Posterior vena cava (tissue), 2 donors: ENCODE data around the gene ABCC5. TPM values are rescaled to one million over a fixed set of nuclear protein-coding genes. Genes with fewer than 3 reads are reported as not detected.
A peak's percentile ranks its signal among the peaks of the same experiment; 100 is the strongest.
"Not testable (repeated sequence)": the region's sequence is repeated elsewhere in the genome, so short reads cannot be mapped to it uniquely, and the experiment has no call there.

ENCODE experiments used
- DNase-seq: peaks from one replicate; pipeline ENCODE4 v3.0.0-alpha.2; 2020; ENCODE audit warnings: low spot score
- intact Hi-C, 2 donors: fragments of 100-400 bp; cut with DNase I; formaldehyde crosslinking; loops; one replicate each; pipeline versions ENCODE4 v1.14.1 to v1.14.2; 2022 to 2023
- total RNA-seq, 2 donors: library from RNA; stranded (reverse); fragmentation: NEBNext Ultra II Directional; extraction: Animal tissue kit (Norgen Biotek cat#: 25700); gene quantifications; one replicate each; pipeline ENCODE4 v1.2.1, GENCODE V29; 2021
- donor health status: DM: yes; HTN: yes; CAD: no.
- donor health status: DM: yes; HTN: yes; CAD: no.

The ABCC5 gene
- total RNA-seq, 2 donors from 2014 or later: 17.5 to 20.0 TPM

DNA sequence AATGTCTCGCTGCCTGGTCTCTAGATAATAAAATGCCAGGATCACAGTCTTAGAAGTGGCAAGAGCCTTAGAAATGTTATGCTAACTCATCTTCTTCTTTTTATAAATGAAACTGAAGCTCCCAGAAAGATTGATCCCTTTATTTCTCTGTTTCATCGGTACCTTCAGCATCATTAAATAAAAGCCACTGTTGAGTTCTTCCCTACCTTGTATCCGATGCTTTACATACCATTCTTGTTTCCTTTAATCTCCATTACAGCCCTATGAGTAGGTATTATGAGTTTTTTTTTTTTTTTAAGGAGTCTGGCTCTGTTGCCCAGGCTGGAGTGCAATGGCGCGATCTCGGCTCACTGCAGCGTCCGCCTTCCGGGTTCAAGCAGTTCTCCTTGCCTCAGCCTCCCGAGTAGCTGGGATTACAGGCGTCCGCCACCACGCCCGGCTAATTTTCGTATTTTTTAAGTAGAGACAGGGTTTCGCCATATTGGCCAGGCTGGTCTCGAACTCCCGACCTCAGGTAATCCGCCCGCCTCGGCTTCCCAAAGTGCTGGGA is 815 bp upstream of the ABCC5 start:
- intact Hi-C loops: no loop called here
- DNase-seq: peak; percentile 58

GRCh38 chr3:184016811-184017671 is 643 bp downstream of the ABCC5 start:
- intact Hi-C loops: no loop called here
- peak; percentile 90 for DNase-seq

DNA sequence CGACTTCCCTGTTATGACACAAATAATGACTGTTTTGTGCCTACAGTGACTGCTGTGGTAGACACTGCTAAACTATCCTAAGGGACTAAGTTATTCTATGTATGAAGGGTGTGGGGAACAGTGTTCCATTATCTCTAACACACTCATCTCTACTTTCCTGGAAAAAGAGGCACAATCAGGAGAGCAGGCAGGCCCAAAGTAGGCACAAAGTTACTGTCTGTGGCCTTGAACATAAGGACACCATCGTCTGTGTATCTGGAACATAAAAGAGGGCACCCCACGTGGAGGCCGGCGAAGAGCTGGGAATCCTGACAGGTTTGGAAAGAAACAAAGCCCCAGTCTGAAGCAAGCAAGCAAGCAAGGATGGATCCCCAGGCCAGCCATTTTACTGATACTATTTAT is 1.5 kb downstream of the ABCC5 start:
- no peak for DNase-seq
- intact Hi-C loops: no loop called here

- DNase-seq: no peak
- intact Hi-C loops: no loop called here
Measured at GRCh38 chr3:184015381-184016019, 2.2 kb downstream of the ABCC5 start.

GRCh38 chr3:184011937-184012889 is 5.5 kb downstream of the ABCC5 start:
- DNase-seq: no peak
- intact Hi-C loops: no loop called here

DNA sequence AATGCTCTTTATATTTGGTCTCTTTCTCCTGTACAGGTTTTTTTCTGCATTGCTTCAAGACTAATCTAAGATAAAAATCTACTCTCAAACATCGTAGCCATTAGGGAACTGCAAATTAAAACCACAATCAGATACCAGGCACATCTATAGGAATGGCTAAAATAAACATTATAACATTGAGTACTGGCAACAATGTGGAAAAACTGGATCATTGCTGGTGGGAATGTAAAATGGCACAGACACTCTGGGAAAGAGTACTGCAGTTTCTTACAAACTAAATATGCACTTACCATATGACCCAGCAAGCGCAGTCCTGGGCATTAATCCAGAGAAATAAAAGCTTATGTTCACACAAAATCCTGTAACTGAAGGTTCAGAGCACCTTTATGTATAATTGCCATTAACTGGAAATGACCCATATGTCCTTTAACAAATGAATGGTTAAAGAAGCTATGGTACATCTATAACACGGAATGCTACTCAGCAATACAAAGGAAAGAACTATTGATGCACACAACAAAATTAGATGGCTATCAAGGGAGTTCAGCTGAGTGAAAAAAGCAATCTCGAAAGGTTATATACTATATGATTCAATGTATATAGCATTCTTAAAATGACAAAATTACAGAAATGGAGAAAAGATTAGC is 6.3 kb downstream of the ABCC5 start:
- intact Hi-C loops: no loop called here
- DNase-seq: no peak

GRCh38 chr3:184008161-184008560 is 9.5 kb downstream of the ABCC5 start:
- no peak for DNase-seq
- intact Hi-C loops: no loop called here

DNA sequence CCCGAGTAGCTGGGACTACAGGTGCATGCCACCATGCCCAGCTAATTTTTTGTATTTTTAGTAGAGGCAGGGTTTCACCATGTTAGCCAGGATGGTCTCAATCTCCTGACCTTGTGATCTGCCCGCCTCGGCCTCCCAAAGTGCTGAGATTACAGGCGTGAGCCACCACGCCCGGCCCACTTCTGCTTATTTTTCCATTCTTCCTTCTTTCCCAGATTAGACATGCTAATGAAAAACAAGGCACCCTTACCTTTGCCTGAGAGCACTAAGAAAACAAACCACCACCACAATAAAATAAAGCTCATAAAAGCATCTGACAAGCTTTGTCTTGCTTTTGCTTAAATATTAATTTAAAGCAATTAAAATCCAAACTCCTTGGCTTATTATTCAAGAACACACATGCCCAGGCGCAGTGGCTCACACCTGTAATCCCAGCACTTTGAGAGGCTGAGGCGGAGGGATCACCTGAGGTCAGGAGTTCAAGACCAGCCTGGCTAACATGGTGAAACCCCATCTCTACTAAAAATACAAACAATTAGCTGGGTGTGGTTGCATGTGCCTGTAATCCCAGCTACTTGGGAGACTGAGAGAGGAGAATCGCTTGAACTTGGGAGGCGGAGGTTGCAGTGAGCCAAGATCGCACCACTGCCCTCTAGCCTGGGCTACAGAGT is 10.4 kb downstream of the ABCC5 start:
- intact Hi-C loops, DNase-seq: not testable (repeated sequence)

GRCh38 chr3:184005941-184006507 is 11.7 kb downstream of the ABCC5 start:
- no peak for DNase-seq
- intact Hi-C loops: no loop called here

DNA sequence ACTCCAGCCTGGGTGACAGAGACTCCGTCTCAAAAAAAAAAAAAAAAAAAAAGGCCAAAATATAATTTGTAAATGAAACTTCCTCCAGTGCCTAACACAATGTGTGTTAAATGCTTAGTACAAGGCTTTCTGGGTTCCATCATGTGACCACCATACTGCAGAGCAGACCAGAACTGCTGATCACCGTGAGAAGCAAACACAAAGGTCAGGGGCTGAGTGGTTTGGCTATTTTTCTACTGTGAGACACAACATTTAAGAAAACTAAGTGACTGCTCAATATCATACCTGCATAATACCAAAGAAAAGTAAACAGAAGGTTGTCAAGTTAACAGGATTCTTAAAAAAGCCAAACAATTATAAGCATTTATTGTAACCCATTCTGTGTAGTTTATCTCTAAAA is 13.2 kb downstream of the ABCC5 start:
- intact Hi-C loops: no loop called here
- no peak for DNase-seq

DNA sequence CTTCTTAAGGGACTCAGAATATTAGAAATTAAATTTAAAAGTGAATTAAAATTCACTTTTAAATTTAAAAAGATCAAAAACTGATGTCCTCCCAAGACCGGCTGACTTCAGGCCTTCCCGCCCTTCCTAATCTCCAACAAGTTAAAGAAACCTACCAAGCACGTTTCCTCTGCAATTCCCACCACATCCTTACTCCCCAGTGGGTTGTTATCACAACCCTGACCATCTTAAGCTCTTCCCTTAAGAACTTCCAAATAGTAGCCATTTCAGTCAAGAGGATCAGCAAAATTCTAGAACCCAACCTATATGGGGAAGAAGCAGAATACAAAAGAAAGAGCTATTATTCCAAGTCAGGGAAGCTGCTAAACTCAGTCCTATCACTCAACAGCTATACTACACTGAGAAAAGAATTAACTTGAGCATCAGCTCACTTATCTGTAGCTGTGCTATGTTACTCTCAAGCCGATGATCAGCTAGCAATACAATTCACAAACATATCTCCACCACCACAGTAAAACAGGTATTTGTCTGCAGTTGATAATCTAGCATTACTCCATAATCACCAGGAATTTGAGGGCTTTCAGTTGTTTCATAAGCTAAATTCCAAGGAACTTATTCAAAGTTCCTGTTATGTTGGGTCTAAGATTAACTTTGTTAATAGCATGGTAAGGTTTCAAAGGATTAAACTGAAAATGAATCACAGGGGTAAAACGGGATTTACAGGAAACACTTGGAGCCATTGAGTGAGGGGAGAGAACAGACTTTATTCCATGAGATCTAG is 14.3 kb downstream of the ABCC5 start:
- DNase-seq: no peak
- intact Hi-C loops: no loop called here

GRCh38 chr3:184002469-184002868 is 15.2 kb downstream of the ABCC5 start:
- intact Hi-C loops: no loop called here

DNA sequence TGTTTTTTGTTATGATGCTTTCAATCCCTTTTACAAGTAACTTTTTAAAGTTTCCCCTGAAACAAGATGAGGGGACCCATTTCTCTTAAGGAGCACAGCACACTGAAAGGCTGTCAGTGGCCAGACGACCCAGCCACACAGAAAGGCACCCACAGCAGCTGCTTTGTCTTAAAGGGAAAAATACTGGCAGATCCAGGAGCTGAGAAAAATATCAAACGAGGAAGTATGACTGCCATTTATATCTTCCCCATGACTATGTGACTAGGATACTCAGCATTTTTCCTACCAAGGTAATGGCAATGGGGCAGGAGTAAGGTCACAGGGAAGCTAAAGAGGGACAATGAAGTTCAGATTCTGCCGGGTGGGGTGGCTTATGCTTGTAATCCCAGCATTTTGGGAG is 15.9 kb downstream of the ABCC5 start:
- no peak for DNase-seq
- intact Hi-C loops: no loop called here

More at GRCh38 chr3:184002469-184002868, 15.2 kb downstream of the ABCC5 start:
- no peak for DNase-seq

DNA sequence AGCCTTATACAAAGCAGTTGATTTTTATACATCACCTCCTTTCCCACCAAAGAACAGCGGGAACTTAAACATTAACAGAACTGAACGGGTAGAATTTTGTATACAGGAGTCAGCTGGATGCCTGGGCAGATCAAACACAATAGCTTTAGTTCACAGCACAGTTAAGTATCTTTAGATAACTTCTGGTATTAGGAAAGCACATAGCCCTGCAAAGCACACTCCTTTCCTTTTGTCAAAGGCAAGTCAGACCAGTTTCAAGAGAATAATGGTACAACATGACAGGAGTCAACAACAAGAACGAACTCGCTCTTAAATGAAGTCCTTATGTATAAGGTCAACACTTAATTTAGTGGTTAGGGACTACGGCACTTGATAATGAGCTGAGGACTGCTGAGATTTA is 26.3 kb downstream of the ABCC5 start:
- intact Hi-C loops: no loop called here

DNA sequence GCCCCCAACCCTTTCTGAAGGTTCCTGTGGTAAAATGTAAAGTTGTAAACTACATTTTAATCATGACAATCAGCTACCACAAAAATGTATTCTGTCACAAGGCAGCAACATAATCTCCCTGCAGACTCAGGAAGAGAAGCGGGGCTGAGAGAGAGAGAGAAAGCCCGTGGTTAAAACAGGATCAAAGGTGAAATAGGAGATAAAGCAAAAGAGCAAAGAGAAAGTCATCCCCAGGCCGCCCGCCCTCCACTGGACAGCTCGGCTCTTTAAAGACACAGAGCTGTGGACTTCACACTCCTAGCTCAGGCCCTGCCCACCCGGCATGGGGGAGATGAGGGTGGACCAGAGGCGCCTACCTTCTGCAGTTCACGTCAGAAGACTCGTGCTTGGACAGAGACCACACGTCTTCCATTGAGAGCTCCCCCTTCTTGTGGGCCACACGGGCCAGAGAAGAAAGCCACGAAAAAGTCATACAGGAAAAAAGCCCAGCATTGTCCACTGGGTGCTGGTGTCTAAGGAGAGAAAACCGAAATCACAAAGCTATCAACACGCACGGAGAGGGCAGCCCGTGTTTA is 29.4 kb downstream of the ABCC5 start:
- intact Hi-C loops: no loop called here
- DNase-seq: no peak

More for the DNA sequence above, 26.3 kb downstream of the ABCC5 start:
- DNase-seq: no peak

GRCh38 chr3:183987000-183987600 is 30.6 kb downstream of the ABCC5 start:
- no peak for DNase-seq
- intact Hi-C loops: no loop called here
